ENCODE data around the gene ZNF527.

DNA sequence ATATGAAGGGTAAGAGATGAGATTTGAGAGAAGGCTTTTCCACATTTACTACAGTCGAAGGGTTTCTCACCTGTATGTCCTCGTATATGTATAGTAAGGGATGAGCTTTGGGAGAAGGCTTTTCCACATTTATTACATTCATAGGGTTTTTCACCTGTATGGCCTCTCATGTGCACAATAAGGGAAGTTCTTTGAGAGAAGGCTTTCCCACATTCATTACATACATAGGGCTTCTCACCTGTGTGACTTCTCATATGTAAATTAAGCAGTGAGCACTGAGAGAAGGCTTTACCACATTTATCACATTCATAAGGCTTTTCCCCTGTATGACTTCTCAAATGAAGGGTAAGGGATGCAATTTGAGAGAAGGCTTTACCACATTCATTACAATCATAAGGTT, 41.8 kb downstream of the ZNF527 start:
- TF ChIP-seq, protein P1, sequence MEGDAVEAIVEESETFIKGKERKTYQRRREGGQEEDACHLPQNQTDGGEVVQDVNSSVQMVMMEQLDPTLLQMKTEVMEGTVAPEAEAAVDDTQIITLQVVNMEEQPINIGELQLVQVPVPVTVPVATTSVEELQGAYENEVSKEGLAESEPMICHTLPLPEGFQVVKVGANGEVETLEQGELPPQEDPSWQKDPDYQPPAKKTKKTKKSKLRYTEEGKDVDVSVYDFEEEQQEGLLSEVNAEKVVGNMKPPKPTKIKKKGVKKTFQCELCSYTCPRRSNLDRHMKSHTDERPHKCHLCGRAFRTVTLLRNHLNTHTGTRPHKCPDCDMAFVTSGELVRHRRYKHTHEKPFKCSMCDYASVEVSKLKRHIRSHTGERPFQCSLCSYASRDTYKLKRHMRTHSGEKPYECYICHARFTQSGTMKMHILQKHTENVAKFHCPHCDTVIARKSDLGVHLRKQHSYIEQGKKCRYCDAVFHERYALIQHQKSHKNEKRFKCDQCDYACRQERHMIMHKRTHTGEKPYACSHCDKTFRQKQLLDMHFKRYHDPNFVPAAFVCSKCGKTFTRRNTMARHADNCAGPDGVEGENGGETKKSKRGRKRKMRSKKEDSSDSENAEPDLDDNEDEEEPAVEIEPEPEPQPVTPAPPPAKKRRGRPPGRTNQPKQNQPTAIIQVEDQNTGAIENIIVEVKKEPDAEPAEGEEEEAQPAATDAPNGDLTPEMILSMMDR (IDR thresholded peaks at IDR 0.05; ENCODE audit: borderline replicate concordance, extremely low read depth, low read length, poor library complexity, severe bottlenecking), result no peak
- no peak for TF ChIP-seq EZH2 (IDR thresholded peaks at IDR 0.05; ENCODE audit: borderline replicate concordance, low read depth, low read length, severe bottlenecking)

Measured in DND-41 (cell line).